HepG2 (cell line): ENCODE data around the gene PATL1. TPM values are rescaled to one million over a fixed set of nuclear protein-coding genes. Genes with fewer than 3 reads are reported as not detected.

ENCODE experiments used
- ATAC-seq: fragments of 200-7000 bp; cut with Tn5 transposase; 3 replicates; pipeline ENCODE4 v1.9.1; 2020; ENCODE audit warnings: mild to moderate bottlenecking, moderate library complexity
- BruUV-seq: library from RNA; stranded (reverse); fragments of 400-500 nt; replicated peaks from 2 replicates; lab custom pipeline; 2021; lab: Mats Ljungman, UMichigan
- CTCF ChIA-PET: fragments of 300-600 bp; formaldehyde crosslinking; extraction: SDS; loops from one replicate; lab custom pipeline; 2021; ENCODE audit warnings: low total read pairs, inconsistent platforms, low intra/inter-chr PET ratio; lab: Yijun Ruan, JAX
- POLR2A ChIA-PET: fragments of 350-600 bp; sonication (Branson Sonifier 250); formaldehyde crosslinking; loops from one replicate; lab custom pipeline; 2020; ENCODE audit warnings: antibody characterized with exemption, inconsistent platforms; lab: Yijun Ruan, JAX
- DNase-seq: peaks from one replicate; pipeline ENCODE4 v3.0.0-alpha.2; 2015; ENCODE audit warnings: low spot score
- FAIRE-seq: peaks from 3 replicates; lab custom pipeline; 2011; peaks lifted over from hg19 to GRCh38; lab: Jason Lieb, UNC
- H2AFZ ChIP-seq: one replicate; pipeline ENCODE4 v1.6.1; 2011; ENCODE audit warnings: low read length, inconsistent platforms
- H3K27ac ChIP-seq: fragments of 300-600 bp; 3 replicates; pipeline ENCODE4 v1.8.0; 2011; ENCODE audit warnings: mixed run types, mild to moderate bottlenecking, mixed read lengths, low read length, inconsistent platforms; ENCODE audit not compliant: insufficient read depth; ENCODE audit errors: extremely low read length
- H3K27me3 ChIP-seq, 2 experiments: fragments of 200-600 bp in 1 of 2; 2 replicates in 1 of 2; 3 replicates in 1 of 2; pipeline versions ENCODE4 v1.6.0 to v1.8.0; 2011; ENCODE audit warnings: low read length in 2 of 2, mild to moderate bottlenecking in 2 of 2, moderate library complexity in 2 of 2, inconsistent platforms in 1 of 2; ENCODE audit not compliant: insufficient read depth in 2 of 2, control insufficient read depth in 1 of 2
- H3K36me3 ChIP-seq, 2 experiments: fragments of 200-600 bp in 1 of 2; replicated peaks in 1 of 2; 2 replicates in 1 of 2; 3 replicates in 1 of 2; pipeline versions ENCODE4 v1.5.1 to v1.8.0; 2011; ENCODE audit warnings: low read length in 2 of 2, inconsistent platforms in 1 of 2; ENCODE audit not compliant: insufficient read depth in 2 of 2, control insufficient read depth in 1 of 2
- H3K4me1 ChIP-seq: 2 replicates; pipeline ENCODE4 v1.5.1; 2012; ENCODE audit warnings: low read length, inconsistent platforms; ENCODE audit not compliant: insufficient read depth
- H3K4me2 ChIP-seq: 2 replicates; pipeline ENCODE4 v1.6.0; 2011; ENCODE audit warnings: low read depth, low read length, inconsistent platforms
- H3K4me3 ChIP-seq, 3 experiments: fragments of 200-600 bp in 1 of 3; sonication (generic), shearing (Covaris generic) in 1 of 3; replicated peaks in 1 of 3; 2 replicates each; pipeline ENCODE4 v1.5.1; 2011 to 2016; ENCODE audit warnings: low read length in 3 of 3, inconsistent platforms in 2 of 3, low read depth in 2 of 3, mild to moderate bottlenecking in 2 of 3, control low read depth in 1 of 3, mixed read lengths in 1 of 3; ENCODE audit not compliant: insufficient read depth in 1 of 3
- H3K79me2 ChIP-seq: one replicate; pipeline ENCODE4 v1.6.1; 2011; ENCODE audit warnings: low read length, inconsistent platforms; ENCODE audit not compliant: insufficient read depth
- H3K9ac ChIP-seq: 2 replicates; pipeline ENCODE4 v1.6.0; 2011; ENCODE audit warnings: mild to moderate bottlenecking, low read depth, low read length, inconsistent platforms; ENCODE audit not compliant: insufficient read depth
- H3K9me3 ChIP-seq: 2 replicates; pipeline ENCODE4 v1.5.1; 2012; ENCODE audit warnings: mild to moderate bottlenecking, low read length
- H4K20me1 ChIP-seq: 2 replicates; pipeline ENCODE4 v1.6.0; 2011; ENCODE audit warnings: inconsistent platforms, mild to moderate bottlenecking, low read length, moderate library complexity; ENCODE audit not compliant: insufficient read depth
- CREM ChIP-seq, 2 experiments: sonication (generic) in 1 of 2; formaldehyde crosslinking in 1 of 2; IDR thresholded peaks; 2 replicates each; pipeline versions ENCODE4 v1.4.0 to v1.6.1; 2016 to 2020; ENCODE audit warnings: antibody characterized with exemption in 1 of 2, mild to moderate bottlenecking in 1 of 2, missing genetic modification reagents in 1 of 2
- HMGXB4 ChIP-seq, 2 experiments: sonication (generic) in 1 of 2; formaldehyde crosslinking in 1 of 2; IDR thresholded peaks; 2 replicates each; pipeline versions ENCODE4 v1.4.0 to v1.6.1; 2018 to 2020; ENCODE audit warnings: missing genetic modification reagents in 2 of 2, borderline replicate concordance in 1 of 2, low read depth in 1 of 2, mild to moderate bottlenecking in 1 of 2, missing biosample characterization in 1 of 2
- IKZF4 ChIP-seq: sonication (generic); formaldehyde crosslinking; IDR thresholded peaks from 2 replicates; pipeline ENCODE4 v1.5.1; 2020; ENCODE audit warnings: borderline replicate concordance, mild to moderate bottlenecking, low read depth, missing genetic modification reagents; ENCODE audit errors: not compliant biosample characterization
- JUND ChIP-seq: sonication (generic); formaldehyde crosslinking; IDR thresholded peaks from 2 replicates; pipeline ENCODE4 v1.8.0; 2022; ENCODE audit warnings: mild to moderate bottlenecking, missing genetic modification reagents
- NFIC ChIP-seq: IDR thresholded peaks from 2 replicates; pipeline ENCODE4 v1.6.1; 2012; ENCODE audit warnings: mild to moderate bottlenecking, low read length, inconsistent platforms
- NKX3-1 ChIP-seq: sonication (generic); formaldehyde crosslinking; IDR thresholded peaks from 2 replicates; pipeline ENCODE4 v1.5.0; 2020; ENCODE audit warnings: missing genetic modification reagents
- NR2F6 ChIP-seq, 2 experiments: IDR thresholded peaks; 2 replicates each; pipeline ENCODE4 v1.6.1; 2016; ENCODE audit warnings: antibody characterized with exemption in 1 of 2, mild to moderate bottlenecking in 1 of 2
- RXRB ChIP-seq: IDR thresholded peaks from 2 replicates; pipeline ENCODE4 v1.6.1; 2016; ENCODE audit warnings: borderline replicate concordance, missing genetic modification reagents, missing compliant biosample characterization
- ZNF781 ChIP-seq: sonication (generic); formaldehyde crosslinking; IDR thresholded peaks from 2 replicates; pipeline ENCODE4 v1.5.1; 2020; ENCODE audit warnings: borderline replicate concordance, mild to moderate bottlenecking, missing genetic modification reagents; ENCODE audit errors: not compliant biosample characterization
- ZNF782 ChIP-seq: sonication (generic); formaldehyde crosslinking; IDR thresholded peaks from 2 replicates; pipeline ENCODE4 v1.4.0; 2020; ENCODE audit warnings: missing genetic modification reagents, mild to moderate bottlenecking, borderline replicate concordance
- WGBS: methylation state at CpG from one replicate; pipeline ENCODE4 v1.1.6; 2017; ENCODE audit warnings: low lambda C conversion rate; 5-methylcytosine and 5-hydroxymethylcytosine counted together
- in situ Hi-C: cut with HindIII; loops from 2 replicates; pipeline ENCODE4 v1.10.0; 2017; ENCODE audit warnings: low pct_unique_long_range_greater_than_20kb; ENCODE audit not compliant: extremely low pct_ligation_motif_present
- intact Hi-C: fragments of 100-400 bp; cut with micrococcal nuclease; formaldehyde crosslinking; loops from one replicate; pipeline ENCODE4 v1.10.0; 2022; ENCODE audit not compliant: unreplicated experiment
- polyA plus RNA-seq, 8 experiments: library from polyadenylated mRNA; depleted of rRNA in 3 of 8; stranded (reverse) in 7 of 8; unstranded in 1 of 8; fragments of >200 nt; fragmentation: Illumina TruSeq in 4 of 8; extraction: Trizol in 4 of 8; gene quantifications; 2 replicates each; pipeline versions ENCODE4 v1.2.1 to v1.2.3, GENCODE V29; 2011 to 2016; ENCODE audit warnings: low read depth in 4 of 8, missing spikeins in 1 of 8, mixed read lengths in 1 of 8; ENCODE audit not compliant: insufficient read depth in 1 of 8
- total RNA-seq, 5 experiments: library from RNA; depleted of rRNA; stranded (reverse); fragments of >200 nt; fragmentation: Illumina TruSeq; extraction: Trizol; gene quantifications; 2 replicates each; pipeline ENCODE4 v1.2.3, GENCODE V29; 2016; ENCODE audit warnings: low read depth in 1 of 5
- TF ChIP-seq, protein P1 (sequence below): sonication (generic); formaldehyde crosslinking; IDR thresholded peaks from 2 replicates; pipeline ENCODE4 v1.5.0; 2020; ENCODE audit warnings: mild to moderate bottlenecking, missing genetic modification reagents, borderline replicate concordance
- TF ChIP-seq, protein P2 (sequence below): sonication (generic); formaldehyde crosslinking; IDR thresholded peaks from 2 replicates; pipeline ENCODE4 v1.5.1; 2020; ENCODE audit warnings: mild to moderate bottlenecking, missing genetic modification reagents

The PATL1 gene
- total and polyA plus RNA-seq, 2 of the 13 experiments (the other 11 are each of a cell fraction or from before 2014, with no cell fraction given) = 12.9 to 26.8 TPM

- in situ Hi-C loops = loop anchor here (5.0 kb wide), 1 partner anchor 111 kb away; no protein-coding TSS in a partner anchor
- TF ChIP-seq HMGXB4 (CRISPR knock-in tag; IDR thresholded peaks at IDR 0.05; ENCODE audit: borderline replicate concordance in 1 of 2, low read depth in 1 of 2) = peak in 1 of 2 experiments; percentile 30; a peak in 2 of 4 replicates
- no peak for TF ChIP-seq CREM (IDR thresholded peaks at IDR 0.05)
- no peak for TF ChIP-seq CREM (CRISPR knock-in tag; IDR thresholded peaks at IDR 0.05)
- TF ChIP-seq NR2F6 (IDR thresholded peaks at IDR 0.05) = no peak
- TF ChIP-seq NR2F6 (CRISPR knock-in tag; IDR thresholded peaks at IDR 0.05) = 0 out of 2 replicates have a peak, but pooled peaks have one; percentile 23
- TF ChIP-seq ZNF782 (CRISPR knock-in tag) = no peak
- TF ChIP-seq JUND (CRISPR knock-in tag) = no peak
- TF ChIP-seq IKZF4 (CRISPR knock-in tag) = no peak
- TF ChIP-seq, protein P1, sequence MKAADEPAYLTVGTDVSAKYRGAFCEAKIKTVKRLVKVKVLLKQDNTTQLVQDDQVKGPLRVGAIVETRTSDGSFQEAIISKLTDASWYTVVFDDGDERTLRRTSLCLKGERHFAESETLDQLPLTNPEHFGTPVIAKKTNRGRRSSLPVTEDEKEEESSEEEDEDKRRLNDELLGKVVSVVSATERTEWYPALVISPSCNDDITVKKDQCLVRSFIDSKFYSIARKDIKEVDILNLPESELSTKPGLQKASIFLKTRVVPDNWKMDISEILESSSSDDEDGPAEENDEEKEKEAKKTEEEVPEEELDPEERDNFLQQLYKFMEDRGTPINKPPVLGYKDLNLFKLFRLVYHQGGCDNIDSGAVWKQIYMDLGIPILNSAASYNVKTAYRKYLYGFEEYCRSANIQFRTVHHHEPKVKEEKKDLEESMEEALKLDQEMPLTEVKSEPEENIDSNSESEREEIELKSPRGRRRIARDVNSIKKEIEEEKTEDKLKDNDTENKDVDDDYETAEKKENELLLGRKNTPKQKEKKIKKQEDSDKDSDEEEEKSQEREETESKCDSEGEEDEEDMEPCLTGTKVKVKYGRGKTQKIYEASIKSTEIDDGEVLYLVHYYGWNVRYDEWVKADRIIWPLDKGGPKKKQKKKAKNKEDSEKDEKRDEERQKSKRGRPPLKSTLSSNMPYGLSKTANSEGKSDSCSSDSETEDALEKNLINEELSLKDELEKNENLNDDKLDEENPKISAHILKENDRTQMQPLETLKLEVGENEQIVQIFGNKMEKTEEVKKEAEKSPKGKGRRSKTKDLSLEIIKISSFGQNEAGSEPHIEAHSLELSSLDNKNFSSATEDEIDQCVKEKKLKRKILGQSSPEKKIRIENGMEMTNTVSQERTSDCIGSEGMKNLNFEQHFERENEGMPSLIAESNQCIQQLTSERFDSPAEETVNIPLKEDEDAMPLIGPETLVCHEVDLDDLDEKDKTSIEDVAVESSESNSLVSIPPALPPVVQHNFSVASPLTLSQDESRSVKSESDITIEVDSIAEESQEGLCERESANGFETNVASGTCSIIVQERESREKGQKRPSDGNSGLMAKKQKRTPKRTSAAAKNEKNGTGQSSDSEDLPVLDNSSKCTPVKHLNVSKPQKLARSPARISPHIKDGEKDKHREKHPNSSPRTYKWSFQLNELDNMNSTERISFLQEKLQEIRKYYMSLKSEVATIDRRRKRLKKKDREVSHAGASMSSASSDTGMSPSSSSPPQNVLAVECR = peak; percentile 62
- TF ChIP-seq NFIC = no peak
- peak; percentile 75 for TF ChIP-seq RXRB (CRISPR knock-in tag)
- no peak for TF ChIP-seq ZNF781
- TF ChIP-seq NKX3-1 (CRISPR knock-in tag) = no peak
- TF ChIP-seq, protein P2, sequence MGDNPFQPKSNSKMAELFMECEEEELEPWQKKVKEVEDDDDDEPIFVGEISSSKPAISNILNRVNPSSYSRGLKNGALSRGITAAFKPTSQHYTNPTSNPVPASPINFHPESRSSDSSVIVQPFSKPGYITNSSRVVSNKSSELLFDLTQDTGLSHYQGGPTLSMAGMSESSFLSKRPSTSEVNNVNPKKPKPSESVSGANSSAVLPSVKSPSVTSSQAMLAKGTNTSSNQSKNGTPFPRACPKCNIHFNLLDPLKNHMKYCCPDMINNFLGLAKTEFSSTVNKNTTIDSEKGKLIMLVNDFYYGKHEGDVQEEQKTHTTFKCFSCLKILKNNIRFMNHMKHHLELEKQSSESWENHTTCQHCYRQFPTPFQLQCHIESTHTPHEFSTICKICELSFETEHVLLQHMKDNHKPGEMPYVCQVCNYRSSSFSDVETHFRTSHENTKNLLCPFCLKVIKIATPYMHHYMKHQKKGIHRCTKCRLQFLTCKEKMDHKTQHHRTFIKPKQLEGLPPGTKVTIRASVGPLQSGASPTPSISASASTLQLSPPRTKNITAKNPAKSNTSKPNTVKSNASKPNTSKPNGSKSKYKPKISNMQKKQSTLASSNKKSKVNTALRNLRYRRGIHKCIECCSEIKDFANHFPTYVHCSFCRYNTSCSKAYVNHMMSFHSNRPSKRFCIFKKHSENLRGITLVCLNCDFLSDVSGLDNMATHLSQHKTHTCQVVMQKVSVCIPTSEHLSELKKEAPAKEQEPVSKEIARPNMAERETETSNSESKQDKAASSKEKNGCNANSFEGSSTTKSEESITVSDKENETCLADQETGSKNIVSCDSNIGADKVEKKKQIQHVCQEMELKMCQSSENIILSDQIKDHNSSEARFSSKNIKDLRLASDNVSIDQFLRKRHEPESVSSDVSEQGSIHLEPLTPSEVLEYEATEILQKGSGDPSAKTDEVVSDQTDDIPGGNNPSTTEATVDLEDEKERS (CRISPR knock-in tag) = no peak
Observed at GRCh38 chr11:59668188-59668949, 468 bp downstream of the PATL1 start.

More at GRCh38 chr11:59668188-59668949, 468 bp downstream of the PATL1 start:
- H4K20me1 ChIP-seq = no peaks in the 10 kb centered on the region; the same call in 1 of the 2 replicates
- 1% methylated on average over 26 of the region's 39 CpGs for WGBS
- intact Hi-C loops = loop anchor here (2.0 to 10.0 kb wide), 2 partner anchors 118 to 136 kb away; no protein-coding TSS in a partner anchor
- H3K4me1 ChIP-seq = peaks cover 33% of the 10 kb centered on the region
- H3K4me2 ChIP-seq = peak overlapping the region; percentile 79
- H2AFZ ChIP-seq = no peak overlapping the region
- peak; percentile 57 for ATAC-seq
- H3K4me3 ChIP-seq = peak overlapping the region; percentile 87 to 99 (median 90)
- peak overlapping the region; percentile 83 for H3K27ac ChIP-seq
- DNase-seq = peak; percentile 53
- peak overlapping the region; percentile 84 for H3K9ac ChIP-seq
- FAIRE-seq = peak; percentile 26
- no peaks in the 10 kb centered on the region for H3K9me3 ChIP-seq
- CTCF ChIA-PET = no interaction called here
- H3K79me2 ChIP-seq = peaks cover 22% of the 10 kb centered on the region
- H3K27me3 ChIP-seq = no peaks in the 10 kb centered on the region; a peak in 1 of 5 replicates
- H3K36me3 ChIP-seq = peaks cover 5 to 31% of the 10 kb centered on the region in 2 experiments
- BruUV-seq = no TSS peak
- POLR2A ChIA-PET = interaction anchor here (0.9 to 3.0 kb wide), 13 partner anchors 12 to 497 kb away, joined by 3 to 42 read pairs (median 5); partner anchors contain the start of genes DTX4 and OSBP
